GM10266 (cell line): ENCODE measurements around the gene HDDC2.

Source experiments
- DNase-seq: peaks from one replicate; pipeline ENCODE4 v3.0.0; 2012; ENCODE audit errors: extremely low spot score
- TF ChIP-seq, protein P1 (sequence below): IDR thresholded peaks from 2 replicates; pipeline ENCODE4 v1.5.1; 2012; ENCODE audit warnings: mild to moderate bottlenecking, low read depth; ENCODE audit not compliant: control insufficient read depth, insufficient read depth; ENCODE audit errors: missing control alignments

Gene HDDC2

DNA sequence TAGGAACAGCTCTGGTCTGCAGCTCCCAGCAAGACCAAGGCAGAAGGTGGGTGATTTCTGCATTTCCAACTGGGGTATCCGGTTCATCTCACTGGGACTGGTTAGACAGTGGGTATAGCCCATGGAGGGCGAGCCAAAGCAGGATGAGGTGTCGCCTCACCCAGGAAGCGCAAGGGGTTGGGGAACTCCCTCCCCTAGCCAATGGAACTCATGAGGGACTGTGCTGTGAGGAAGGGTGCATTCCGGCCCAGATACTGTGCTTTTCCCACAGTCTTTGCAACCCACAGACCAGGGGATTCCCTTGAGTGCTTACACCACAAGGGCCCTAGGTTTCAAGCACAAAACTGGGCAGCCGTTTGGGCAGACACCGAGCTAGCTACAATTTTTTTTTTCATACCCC, 21.8 kb downstream of the HDDC2 start:
- TF ChIP-seq, protein P1, sequence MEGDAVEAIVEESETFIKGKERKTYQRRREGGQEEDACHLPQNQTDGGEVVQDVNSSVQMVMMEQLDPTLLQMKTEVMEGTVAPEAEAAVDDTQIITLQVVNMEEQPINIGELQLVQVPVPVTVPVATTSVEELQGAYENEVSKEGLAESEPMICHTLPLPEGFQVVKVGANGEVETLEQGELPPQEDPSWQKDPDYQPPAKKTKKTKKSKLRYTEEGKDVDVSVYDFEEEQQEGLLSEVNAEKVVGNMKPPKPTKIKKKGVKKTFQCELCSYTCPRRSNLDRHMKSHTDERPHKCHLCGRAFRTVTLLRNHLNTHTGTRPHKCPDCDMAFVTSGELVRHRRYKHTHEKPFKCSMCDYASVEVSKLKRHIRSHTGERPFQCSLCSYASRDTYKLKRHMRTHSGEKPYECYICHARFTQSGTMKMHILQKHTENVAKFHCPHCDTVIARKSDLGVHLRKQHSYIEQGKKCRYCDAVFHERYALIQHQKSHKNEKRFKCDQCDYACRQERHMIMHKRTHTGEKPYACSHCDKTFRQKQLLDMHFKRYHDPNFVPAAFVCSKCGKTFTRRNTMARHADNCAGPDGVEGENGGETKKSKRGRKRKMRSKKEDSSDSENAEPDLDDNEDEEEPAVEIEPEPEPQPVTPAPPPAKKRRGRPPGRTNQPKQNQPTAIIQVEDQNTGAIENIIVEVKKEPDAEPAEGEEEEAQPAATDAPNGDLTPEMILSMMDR, result no peak
- no peak for DNase-seq

DNA sequence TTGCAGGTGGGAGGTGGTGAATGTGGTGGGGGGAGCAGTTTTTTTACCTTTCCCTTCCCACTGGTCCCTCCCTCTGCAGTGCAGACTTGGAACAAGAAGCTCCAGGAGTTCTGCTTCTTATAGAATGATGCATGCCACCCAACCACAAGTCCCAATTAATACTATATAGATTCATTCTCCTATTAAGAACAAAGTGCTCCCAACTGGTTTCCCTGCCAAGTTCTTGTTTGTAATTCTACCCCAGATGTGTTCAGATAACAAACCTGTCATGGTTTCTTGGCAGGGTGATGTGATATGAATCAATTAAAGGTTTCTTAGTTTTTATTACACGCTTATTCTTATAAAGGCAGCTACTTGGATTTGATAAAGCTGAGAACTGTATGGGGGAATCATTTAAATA, 23.9 kb downstream of the HDDC2 start:
- TF ChIP-seq, protein P1, result no peak
- no peak for DNase-seq

DNA sequence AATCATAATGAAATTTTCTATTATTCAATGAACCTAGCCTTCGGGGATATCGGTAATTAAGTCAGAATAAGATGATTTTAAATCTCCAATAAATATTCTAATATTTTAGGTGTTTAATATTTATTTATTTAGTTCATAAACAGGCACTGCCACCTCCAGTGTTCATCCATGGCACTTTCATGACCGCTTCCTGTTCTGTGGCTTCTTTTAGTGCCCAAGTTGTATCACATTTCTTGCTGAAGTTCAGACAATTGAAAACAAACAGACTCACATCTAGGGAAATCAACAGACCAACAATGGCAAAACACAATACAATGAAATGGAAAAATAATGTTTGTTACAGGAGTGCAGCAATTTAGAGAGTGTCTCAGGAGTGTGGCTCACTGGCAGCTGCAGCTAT, 26.0 kb downstream of the HDDC2 start:
- DNase-seq, result no peak
- TF ChIP-seq, protein P1, result no peak

DNA sequence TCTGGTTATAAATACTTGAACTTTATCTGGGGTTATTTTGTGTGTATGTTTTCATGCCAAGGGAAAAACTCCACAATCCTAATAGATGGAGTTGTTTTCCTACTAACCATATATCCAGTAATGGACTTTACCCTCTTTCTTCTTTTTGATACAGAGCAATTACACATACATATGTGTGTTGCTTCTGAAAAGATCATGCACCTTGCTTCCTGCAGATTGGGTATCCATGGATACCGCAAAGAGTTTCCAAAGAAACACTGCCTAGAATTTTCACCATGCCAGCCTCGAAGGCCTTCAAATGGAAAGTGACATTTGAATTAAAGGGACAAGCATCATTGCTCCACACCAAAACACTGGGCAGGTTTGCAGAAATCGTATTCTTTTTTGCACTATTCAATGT, 26.8 kb downstream of the HDDC2 start:
- DNase-seq, result no peak

DNA sequence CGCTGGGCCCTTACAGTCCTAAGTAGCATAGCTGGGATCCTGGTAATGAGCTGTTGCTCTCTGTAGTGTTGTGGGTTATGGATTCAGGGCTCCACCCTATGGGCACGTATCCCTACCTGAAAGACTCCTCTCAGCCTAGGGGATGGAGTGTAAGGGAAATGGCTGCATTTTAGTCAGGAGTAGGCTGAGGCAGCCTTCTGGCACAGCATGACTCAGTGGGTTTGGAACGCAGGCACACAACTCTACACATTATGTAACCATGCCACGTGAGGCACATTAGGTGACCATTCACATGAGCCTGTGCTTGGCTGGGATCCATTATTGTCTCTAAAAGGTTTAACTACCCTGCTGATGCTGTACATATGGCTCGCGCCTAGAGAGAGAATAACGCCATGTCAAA, 27.8 kb downstream of the HDDC2 start:
- TF ChIP-seq, protein P1, result no peak
- no peak for DNase-seq

More for the DNA sequence above, 26.8 kb downstream of the HDDC2 start:
- TF ChIP-seq, protein P1, result no peak

DNA sequence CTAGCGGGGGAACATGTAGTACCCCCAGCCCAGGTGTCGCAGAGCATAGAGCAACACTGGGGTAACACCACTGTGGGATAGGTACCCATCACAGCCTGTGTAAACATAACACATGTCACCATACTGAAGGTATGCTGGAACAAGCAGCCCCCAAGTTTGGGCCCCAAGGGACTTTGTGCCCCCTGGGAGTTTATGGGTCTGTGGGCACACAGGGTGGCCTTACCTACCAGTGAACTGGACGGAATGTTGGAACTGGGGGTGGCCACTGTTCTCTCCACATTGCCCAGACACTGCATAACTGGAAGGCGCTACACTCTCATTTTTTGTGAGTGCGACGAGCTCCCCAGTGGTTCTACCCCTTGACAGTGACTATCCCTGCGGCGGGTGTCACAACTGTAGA, 28.5 kb downstream of the HDDC2 start:
- no peak for DNase-seq
- TF ChIP-seq, protein P1, result no peak

DNA sequence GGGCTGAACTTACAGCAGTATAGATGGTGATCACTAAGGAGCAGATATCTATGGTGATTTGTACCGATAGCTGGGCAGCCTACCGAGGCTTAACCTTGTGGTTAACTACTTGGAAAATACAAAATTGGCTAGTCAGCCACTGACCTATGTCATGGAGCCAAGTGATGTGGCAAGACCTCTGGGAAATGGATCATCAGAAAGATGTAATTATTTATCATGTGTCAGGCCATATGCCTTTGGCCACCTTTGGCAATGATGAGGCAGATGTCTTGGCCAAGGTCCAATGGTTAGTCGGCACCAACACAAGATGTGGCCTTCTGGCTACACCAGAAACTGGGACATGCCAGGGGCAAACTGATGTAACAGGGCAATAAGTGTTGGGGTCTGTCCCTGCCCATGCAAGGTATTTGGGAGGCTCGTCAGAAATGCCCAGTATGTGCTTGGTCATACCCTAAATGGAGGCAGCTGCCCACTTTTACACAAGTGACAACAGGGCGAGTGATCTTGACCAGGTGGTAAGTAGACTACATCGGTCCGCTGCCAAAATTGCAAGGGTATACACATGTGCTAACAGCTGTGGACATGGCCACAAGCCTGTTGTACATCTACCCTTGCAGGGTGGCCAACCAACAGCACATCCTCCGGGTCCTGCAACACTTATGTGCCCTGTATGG, 30.1 kb downstream of the HDDC2 start:
- DNase-seq, result no peak
- TF ChIP-seq, protein P1, result no peak
